Measurements from ENCODE around the gene SLC26A2. TPM values are rescaled to one million over a fixed set of nuclear protein-coding genes. Genes with fewer than 3 reads are reported as not detected.
A peak's percentile ranks its signal among the peaks of the same experiment; 100 is the strongest.

Gene SLC26A2
- total and polyA plus RNA-seq, 2 experiments from 2014 or later: 6.2 to 11.1 TPM

GRCh38 chr5:149917073-149917676 lies 43.4 kb upstream of the SLC26A2 start:
- Histone ChIP-seq H3K4me1 (ENCODE audit: insufficient read depth) (no peaks in the 10 kb centered on the region), H3F3A (ENCODE audit: insufficient read depth) (no peaks in the 10 kb centered on the region), H3K9ac (no peak overlapping the region), H3K9me3 (ENCODE audit: low read depth) (no peaks in the 10 kb centered on the region), H3K36me3 (ENCODE audit: low read depth) (no peaks in the 10 kb centered on the region), H3K27ac (no peak overlapping the region), H3K79me2 (ENCODE audit: insufficient read depth) (no peaks in the 10 kb centered on the region), H3K4me3 (no peak overlapping the region), H3K27me3 (replicated peaks; ENCODE audit: insufficient read depth) (peaks cover 1% of the 10 kb centered on the region; the same call in 1 of the 2 replicates), H3K4me2 (ENCODE audit: unreplicated experiment) (no peak overlapping the region), H3K9me2 (ENCODE audit: insufficient read depth) (no peaks in the 10 kb centered on the region), H4K20me1 (ENCODE audit: insufficient read depth) (no peaks in the 10 kb centered on the region), H2AFZ (no peak overlapping the region)
- 66 to 68% methylated on average over 6 of the region's 6 CpGs for WGBS, 2 experiments (ENCODE audit: low coverage in 1 of 2, low lambda C conversion rate in 2 of 2, missing lambda C conversion rate in 2 of 2)
- in situ Hi-C loops (cut with MboI): no loop called here
- DNase-seq: peak; percentile 47
- no peak for TF ChIP-seq EZH2phosphoT487 (IDR thresholded peaks at IDR 0.05; ENCODE audit: insufficient read depth, low read depth)

DNA sequence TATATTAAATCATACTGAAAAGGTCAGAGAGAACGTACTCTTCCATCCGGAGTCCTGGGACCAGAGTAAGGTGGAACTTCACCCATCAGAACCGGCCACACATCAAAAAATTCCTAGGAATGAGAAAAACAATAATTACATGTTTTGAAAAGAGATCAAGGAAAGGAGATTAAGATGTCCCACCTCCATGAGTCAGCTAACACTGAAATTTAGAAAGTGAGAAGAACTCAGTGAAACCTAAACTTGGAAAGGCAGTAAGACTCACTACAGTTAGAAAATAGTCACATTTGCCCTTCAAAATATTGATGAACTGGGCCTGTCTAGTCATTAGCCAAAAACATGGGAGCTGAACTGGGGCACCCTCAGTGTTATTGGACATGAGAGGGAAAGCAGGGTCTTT lies 39.0 kb upstream of the SLC26A2 start:
- H3K4me1 ChIP-seq (ENCODE audit: insufficient read depth): no peaks in the 10 kb centered on the region
- no peaks in the 10 kb centered on the region for H3K9me3 ChIP-seq (ENCODE audit: low read depth)
- H3K4me3 ChIP-seq: no peak overlapping the region
- WGBS, 2 experiments (ENCODE audit: low coverage in 1 of 2, low lambda C conversion rate in 2 of 2, missing lambda C conversion rate in 2 of 2): 82 to 84% methylated on average over 3 of the region's 3 CpGs
- H3K9me2 ChIP-seq (ENCODE audit: insufficient read depth): no peaks in the 10 kb centered on the region
- no peak for DNase-seq
- TF ChIP-seq EZH2 (IDR thresholded peaks at IDR 0.05; ENCODE audit: insufficient read depth, poor library complexity, severe bottlenecking): no peak
- no peak for TF ChIP-seq EZH2phosphoT487 (IDR thresholded peaks at IDR 0.05; ENCODE audit: insufficient read depth, low read depth)
- no peaks in the 10 kb centered on the region for H3K36me3 ChIP-seq (ENCODE audit: low read depth)
- H4K20me1 ChIP-seq (ENCODE audit: insufficient read depth): no peaks in the 10 kb centered on the region
- no peak overlapping the region for H3K27ac ChIP-seq
- in situ Hi-C loops (cut with MboI): no loop called here
- H3K79me2 ChIP-seq (ENCODE audit: insufficient read depth): no peaks in the 10 kb centered on the region
- no peak overlapping the region for H3K9ac ChIP-seq
- no peaks in the 10 kb centered on the region for H3K27me3 ChIP-seq (replicated peaks; ENCODE audit: insufficient read depth)
- no peak overlapping the region for H2AFZ ChIP-seq
- no peaks in the 10 kb centered on the region for H3F3A ChIP-seq (ENCODE audit: insufficient read depth)
- H3K4me2 ChIP-seq (ENCODE audit: unreplicated experiment): no peak overlapping the region

DNA sequence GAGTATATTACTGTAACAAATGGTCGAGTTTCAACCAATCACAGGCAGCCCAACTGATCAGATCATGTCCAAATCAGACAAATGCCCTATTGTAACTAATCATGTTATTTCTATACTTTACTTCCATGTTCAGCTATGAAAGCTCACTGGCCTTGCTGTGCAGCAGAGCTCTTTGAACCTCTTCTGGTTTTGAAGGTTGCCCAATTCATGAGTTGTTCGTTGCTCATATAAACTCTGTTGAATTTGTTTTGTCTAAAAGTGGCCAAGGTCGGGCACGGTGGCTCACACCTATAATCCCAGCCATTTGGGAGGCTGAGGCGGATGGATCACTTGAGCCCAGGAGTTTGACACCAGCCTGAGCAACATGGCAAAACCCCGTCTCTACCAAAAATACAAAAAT lies 37.6 kb upstream of the SLC26A2 start:
- Histone ChIP-seq H3K9me2 (ENCODE audit: insufficient read depth) (no peaks in the 10 kb centered on the region), H3K36me3 (ENCODE audit: low read depth) (no peaks in the 10 kb centered on the region), H3K9me3 (ENCODE audit: low read depth) (no peaks in the 10 kb centered on the region), H3K4me3 (no peak overlapping the region), H3K79me2 (ENCODE audit: insufficient read depth) (no peaks in the 10 kb centered on the region), H3K4me1 (ENCODE audit: insufficient read depth) (no peaks in the 10 kb centered on the region), H3K9ac (no peak overlapping the region), H3K27ac (no peak overlapping the region), H3K27me3 (replicated peaks; ENCODE audit: insufficient read depth) (no peaks in the 10 kb centered on the region), H3F3A (ENCODE audit: insufficient read depth) (no peaks in the 10 kb centered on the region), H2AFZ (no peak overlapping the region), H3K4me2 (ENCODE audit: unreplicated experiment) (no peak overlapping the region), H4K20me1 (ENCODE audit: insufficient read depth) (no peaks in the 10 kb centered on the region)
- in situ Hi-C loops (cut with MboI): no loop called here
- 70 to 75% methylated on average over 6 of the region's 6 CpGs for WGBS, 2 experiments (ENCODE audit: low coverage in 1 of 2, low lambda C conversion rate in 2 of 2, missing lambda C conversion rate in 2 of 2)
- no peak for TF ChIP-seq EZH2 (IDR thresholded peaks at IDR 0.05; ENCODE audit: insufficient read depth, poor library complexity, severe bottlenecking)
- no peak for TF ChIP-seq EZH2phosphoT487 (IDR thresholded peaks at IDR 0.05; ENCODE audit: insufficient read depth, low read depth)
- no peak for DNase-seq

DNA sequence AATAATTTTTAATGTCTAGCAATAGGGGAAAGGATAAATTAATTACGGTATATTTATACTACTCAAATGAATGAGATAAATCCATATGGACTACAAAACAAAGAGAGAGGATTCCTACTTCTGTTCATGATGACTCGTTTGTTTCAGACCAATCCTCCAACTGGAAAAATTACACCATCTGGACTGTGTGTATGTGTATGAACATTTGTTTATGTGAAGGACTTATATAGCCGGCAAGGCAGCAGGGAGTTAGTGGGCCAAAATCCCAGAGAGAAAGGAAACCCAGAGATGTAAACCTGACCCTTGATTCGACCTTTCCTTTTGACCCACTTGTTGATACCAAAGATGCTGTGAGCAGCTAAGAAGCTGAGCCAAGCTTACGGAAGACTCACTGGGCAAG lies 36.1 kb upstream of the SLC26A2 start:
- in situ Hi-C loops (cut with MboI): no loop called here
- no peaks in the 10 kb centered on the region for H4K20me1 ChIP-seq (ENCODE audit: insufficient read depth)
- H3K4me2 ChIP-seq (ENCODE audit: unreplicated experiment): no peak overlapping the region
- no peaks in the 10 kb centered on the region for H3K9me3 ChIP-seq (ENCODE audit: low read depth)
- no peaks in the 10 kb centered on the region for H3K27me3 ChIP-seq (replicated peaks; ENCODE audit: insufficient read depth)
- DNase-seq: no peak
- 79 to 81% methylated on average over 5 of the region's 5 CpGs for WGBS, 2 experiments (ENCODE audit: low coverage in 1 of 2, low lambda C conversion rate in 2 of 2, missing lambda C conversion rate in 2 of 2)
- no peak overlapping the region for H3K9ac ChIP-seq
- H2AFZ ChIP-seq: no peak overlapping the region
- no peaks in the 10 kb centered on the region for H3F3A ChIP-seq (ENCODE audit: insufficient read depth)
- no peaks in the 10 kb centered on the region for H3K79me2 ChIP-seq (ENCODE audit: insufficient read depth)
- H3K36me3 ChIP-seq (ENCODE audit: low read depth): no peaks in the 10 kb centered on the region
- H3K27ac ChIP-seq: no peak overlapping the region
- H3K4me1 ChIP-seq (ENCODE audit: insufficient read depth): no peaks in the 10 kb centered on the region
- no peaks in the 10 kb centered on the region for H3K9me2 ChIP-seq (ENCODE audit: insufficient read depth)
- H3K4me3 ChIP-seq: no peak overlapping the region
- no peak for TF ChIP-seq EZH2 (IDR thresholded peaks at IDR 0.05; ENCODE audit: insufficient read depth, poor library complexity, severe bottlenecking)
- no peak for TF ChIP-seq EZH2phosphoT487 (IDR thresholded peaks at IDR 0.05; ENCODE audit: insufficient read depth, low read depth)

Measured in GM23248 (cell line).